NCI-H2196 treated with DMSO at 0.1 percent for 48 hours (cell line): Measurements from ENCODE around the gene LARGE2.
"Not testable (repeated sequence)": the region's sequence is repeated elsewhere in the genome, so short reads cannot be mapped to it uniquely, and the experiment has no call there.

Experiments
- DNase-seq: peaks from one replicate; lab custom pipeline; 2025; ENCODE audit not compliant: unreplicated experiment; lab: John Stamatoyannopoulos, UW

LARGE2 gene

GRCh38 chr11:45895553-45896259 is 26.8 kb upstream of the LARGE2 start:
- DNase-seq, result no peak

- DNase-seq, result peak; percentile 71
Observed at GRCh38 chr11:45896422-45896984, 26.0 kb upstream of the LARGE2 start.

- no peak for DNase-seq
Observed at GRCh38 chr11:45897556-45897955, 24.9 kb upstream of the LARGE2 start.

- no peak for DNase-seq
Observed at GRCh38 chr11:45899086-45899447, 23.4 kb upstream of the LARGE2 start.

- DNase-seq, result peak; percentile 78
Observed at GRCh38 chr11:45899448-45900174, 22.8 kb upstream of the LARGE2 start.

GRCh38 chr11:45900175-45900800 is 22.2 kb upstream of the LARGE2 start:
- not testable (repeated sequence) for DNase-seq

GRCh38 chr11:45900916-45901617 is 21.4 kb upstream of the LARGE2 start:
- DNase-seq, result no peak

- DNase-seq, result no peak
Observed at GRCh38 chr11:45901626-45902025, 20.8 kb upstream of the LARGE2 start.

- no peak for DNase-seq
Observed at GRCh38 chr11:45902452-45903380, 19.7 kb upstream of the LARGE2 start.

GRCh38 chr11:45904309-45904915 is 18.0 kb upstream of the LARGE2 start:
- DNase-seq, result no peak

GRCh38 chr11:45905095-45905494 is 17.4 kb upstream of the LARGE2 start:
- no peak for DNase-seq

- DNase-seq, result not testable (repeated sequence)
Observed at GRCh38 chr11:45905576-45905975, 16.9 kb upstream of the LARGE2 start.

- no peak for DNase-seq
Observed at GRCh38 chr11:45906096-45906682, 16.3 kb upstream of the LARGE2 start.

- no peak for DNase-seq
Observed at GRCh38 chr11:45906965-45907611, 15.4 kb upstream of the LARGE2 start, which contains the start of gene FREY1. Gene FREY1, minus strand, starts transcription at chr11:45907271. Its CDS starts 26 bp downstream, at chr11:45907245.

GRCh38 chr11:45907911-45908370 is 14.5 kb upstream of the LARGE2 start:
- no peak for DNase-seq

- DNase-seq, result no peak
Observed at GRCh38 chr11:45909594-45910475, 12.6 kb upstream of the LARGE2 start.

- no peak for DNase-seq
Observed at GRCh38 chr11:45910623-45911022, 11.8 kb upstream of the LARGE2 start.

- no peak for DNase-seq
Observed at GRCh38 chr11:45913514-45913913, 8.9 kb upstream of the LARGE2 start.
